ENCODE results near the gene FLT1.
A peak's percentile ranks its signal among the peaks of the same experiment; 100 is the strongest.

Gene FLT1, protein sequence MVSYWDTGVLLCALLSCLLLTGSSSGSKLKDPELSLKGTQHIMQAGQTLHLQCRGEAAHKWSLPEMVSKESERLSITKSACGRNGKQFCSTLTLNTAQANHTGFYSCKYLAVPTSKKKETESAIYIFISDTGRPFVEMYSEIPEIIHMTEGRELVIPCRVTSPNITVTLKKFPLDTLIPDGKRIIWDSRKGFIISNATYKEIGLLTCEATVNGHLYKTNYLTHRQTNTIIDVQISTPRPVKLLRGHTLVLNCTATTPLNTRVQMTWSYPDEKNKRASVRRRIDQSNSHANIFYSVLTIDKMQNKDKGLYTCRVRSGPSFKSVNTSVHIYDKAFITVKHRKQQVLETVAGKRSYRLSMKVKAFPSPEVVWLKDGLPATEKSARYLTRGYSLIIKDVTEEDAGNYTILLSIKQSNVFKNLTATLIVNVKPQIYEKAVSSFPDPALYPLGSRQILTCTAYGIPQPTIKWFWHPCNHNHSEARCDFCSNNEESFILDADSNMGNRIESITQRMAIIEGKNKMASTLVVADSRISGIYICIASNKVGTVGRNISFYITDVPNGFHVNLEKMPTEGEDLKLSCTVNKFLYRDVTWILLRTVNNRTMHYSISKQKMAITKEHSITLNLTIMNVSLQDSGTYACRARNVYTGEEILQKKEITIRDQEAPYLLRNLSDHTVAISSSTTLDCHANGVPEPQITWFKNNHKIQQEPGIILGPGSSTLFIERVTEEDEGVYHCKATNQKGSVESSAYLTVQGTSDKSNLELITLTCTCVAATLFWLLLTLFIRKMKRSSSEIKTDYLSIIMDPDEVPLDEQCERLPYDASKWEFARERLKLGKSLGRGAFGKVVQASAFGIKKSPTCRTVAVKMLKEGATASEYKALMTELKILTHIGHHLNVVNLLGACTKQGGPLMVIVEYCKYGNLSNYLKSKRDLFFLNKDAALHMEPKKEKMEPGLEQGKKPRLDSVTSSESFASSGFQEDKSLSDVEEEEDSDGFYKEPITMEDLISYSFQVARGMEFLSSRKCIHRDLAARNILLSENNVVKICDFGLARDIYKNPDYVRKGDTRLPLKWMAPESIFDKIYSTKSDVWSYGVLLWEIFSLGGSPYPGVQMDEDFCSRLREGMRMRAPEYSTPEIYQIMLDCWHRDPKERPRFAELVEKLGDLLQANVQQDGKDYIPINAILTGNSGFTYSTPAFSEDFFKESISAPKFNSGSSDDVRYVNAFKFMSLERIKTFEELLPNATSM (N-terminal part only)

DNA sequence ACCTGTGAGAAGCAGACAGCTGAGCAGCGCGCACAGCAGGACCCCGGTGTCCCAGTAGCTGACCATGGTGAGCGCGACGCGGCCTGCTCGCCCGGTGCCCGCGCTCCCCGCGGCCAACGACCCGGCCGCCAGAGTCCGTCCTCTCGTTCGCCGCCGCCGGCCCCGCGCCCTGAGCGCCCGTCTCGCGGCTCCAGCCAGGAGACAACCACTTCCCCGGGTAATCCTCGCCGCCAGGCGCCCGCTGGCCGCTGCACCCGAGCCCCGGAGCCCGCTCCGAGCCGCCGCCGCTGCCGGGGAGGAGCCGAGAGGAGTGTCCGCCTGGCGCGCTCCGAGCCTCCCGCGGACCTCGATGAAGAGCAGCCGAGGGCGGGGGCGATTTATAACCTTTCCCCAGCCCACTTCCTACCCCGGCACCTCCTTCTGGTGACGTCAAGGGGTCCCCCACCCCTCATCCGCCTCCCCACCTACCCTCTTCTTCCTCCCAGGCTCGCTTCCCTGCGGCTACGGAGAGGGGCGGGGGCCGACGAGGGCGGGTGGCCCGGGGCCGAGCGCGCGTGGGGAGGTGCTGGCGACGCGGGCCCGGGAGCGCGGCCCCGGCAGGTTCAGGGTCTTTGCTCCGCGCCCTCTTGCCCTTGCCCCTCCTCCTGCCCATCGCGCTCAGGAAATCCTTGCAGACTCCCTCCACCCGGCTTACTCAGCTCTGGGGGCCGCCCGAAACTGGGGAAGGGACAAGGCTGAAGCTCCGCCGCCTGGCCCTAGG, at the start of gene FLT1:
FLT1 (minus strand) TSS at position 351 of the 760 bp plus-strand sequence; CDS start at position 66, 285 bp downstream.
- peak in 1 of 3 experiments; percentile 60 for DNase-seq (ENCODE audit: low read depth in 3 of 3)

DNA sequence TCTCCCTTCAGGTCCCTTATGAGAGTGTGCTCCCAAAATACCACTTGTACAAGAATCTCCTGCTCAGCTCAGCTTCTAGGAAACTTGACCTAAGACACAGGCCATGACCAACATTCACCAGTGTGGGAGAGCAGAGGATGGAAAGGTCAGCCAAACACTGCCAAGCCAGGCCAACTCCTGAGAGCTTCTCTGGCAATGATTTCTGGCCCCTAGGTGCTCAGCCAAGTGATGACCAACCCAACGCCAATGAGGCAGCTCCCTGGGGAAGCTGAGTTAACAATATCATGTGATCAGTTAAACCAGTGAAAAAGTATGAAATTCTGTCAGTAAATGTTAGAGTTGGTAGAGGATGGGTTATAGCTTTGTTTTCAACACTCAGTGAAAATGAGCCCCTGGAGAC, 49.1 kb upstream of the FLT1 start:
- no peak for DNase-seq (ENCODE audit: low read depth in 3 of 3)

DNA sequence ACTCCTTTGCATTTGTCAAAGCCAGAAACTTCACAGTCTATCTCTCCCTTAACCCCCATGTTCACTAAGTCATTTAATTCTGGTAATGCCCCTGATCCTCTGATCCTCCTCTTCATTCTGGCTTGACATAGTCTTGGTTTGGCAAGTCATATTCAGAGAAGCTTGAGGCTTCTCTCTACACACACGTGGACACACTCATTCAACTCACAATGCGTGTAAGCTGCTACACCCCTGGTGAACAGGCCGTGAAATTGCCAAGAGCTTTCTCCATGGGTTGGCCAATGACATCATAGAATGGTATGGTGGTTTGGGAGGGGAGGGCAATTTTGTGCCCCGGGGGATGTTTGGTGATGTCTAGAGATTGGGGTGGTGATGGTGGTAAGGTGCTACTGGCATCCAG, 47.9 kb upstream of the FLT1 start:
- DNase-seq (ENCODE audit: low read depth in 3 of 3): no peak

DNA sequence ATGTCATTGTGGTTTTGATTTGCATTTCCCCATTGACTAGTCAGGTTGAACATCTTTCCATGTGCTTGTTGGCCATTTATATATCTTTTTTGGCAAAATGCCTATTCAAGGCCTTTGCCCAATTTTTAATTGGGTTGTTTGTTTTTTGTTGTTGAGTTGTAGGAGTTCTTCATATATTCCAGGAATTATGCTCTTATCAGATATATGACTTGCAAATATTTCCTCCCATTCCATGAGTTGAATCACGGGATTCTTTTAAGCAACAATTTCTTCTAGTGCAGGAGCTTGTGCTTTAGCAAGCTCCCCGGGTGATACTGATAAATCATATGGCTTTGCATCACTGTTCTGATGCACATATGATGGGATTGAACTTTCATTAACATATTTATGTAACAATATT, 47.0 kb upstream of the FLT1 start:
- no peak for DNase-seq (ENCODE audit: low read depth in 3 of 3)

DNA sequence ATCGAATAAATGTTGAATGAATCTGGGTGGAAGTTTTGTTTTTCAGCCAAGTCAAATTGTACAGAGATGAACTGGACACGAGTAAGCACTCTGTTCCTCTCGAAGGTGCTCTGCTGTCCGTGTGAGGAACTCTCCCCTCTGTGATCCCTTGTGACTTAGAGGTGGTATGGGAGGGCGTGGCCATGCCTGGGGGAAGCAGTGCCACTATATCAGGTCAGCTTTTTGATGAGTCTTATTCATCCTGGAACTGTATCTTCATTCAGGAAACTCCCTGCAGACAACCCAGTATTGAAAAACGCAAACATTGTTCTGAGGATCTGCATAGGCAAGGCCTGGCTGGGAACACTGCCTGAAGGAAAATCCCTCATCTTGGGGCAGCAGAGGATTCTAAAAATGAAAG, 45.7 kb upstream of the FLT1 start:
- DNase-seq (ENCODE audit: low read depth in 3 of 3): no peak

DNA sequence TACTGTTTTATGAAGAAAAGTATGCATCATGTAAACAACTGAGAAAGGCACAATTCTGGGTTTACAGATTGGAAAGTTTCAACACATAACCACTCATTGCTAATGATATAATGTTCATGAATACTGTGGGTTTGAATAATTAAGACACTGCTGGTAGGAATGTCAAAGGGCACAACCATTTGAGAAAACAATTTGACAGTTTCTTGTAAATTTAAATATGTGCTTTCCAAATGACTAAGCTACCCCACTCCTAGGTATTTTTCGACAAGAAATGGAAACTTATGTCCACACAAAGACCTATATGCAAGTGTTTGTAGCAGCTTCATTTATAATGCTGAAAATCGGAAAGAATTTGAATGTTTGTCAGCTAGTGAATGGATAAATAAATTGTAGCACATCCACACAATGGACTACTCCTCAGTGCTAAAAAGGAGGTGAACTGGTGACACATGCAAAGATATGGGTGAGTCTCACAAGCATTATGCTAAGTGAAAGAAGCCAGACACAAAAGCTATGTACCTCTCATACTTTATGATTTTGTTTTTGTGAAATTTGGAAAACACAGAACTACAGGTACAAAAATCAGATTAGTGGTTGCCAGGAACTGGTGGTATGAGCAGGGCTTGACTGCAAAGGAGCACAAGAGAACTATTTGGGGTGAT, 44.8 kb upstream of the FLT1 start:
- no peak for DNase-seq (ENCODE audit: low read depth in 3 of 3)

DNA sequence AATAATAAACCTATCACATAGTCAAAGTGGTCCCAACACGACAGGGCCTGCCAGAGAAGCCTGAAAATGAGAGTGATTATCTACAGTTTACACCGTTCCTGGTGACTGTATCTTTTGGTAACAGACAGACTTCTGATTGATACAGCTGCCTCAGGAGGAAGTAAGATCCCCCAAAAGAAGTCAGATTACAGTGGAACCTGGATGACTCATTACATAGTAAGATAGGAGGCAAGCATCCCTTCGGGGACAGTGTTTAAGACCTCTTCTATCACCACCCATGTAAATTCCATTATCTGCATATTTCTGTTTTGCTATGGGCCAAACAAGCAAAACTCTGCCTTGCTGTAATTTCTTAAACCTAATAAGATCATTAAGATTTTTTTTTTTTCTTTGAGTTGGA, 44.0 kb upstream of the FLT1 start:
- no peak for DNase-seq (ENCODE audit: low read depth in 3 of 3)

DNA sequence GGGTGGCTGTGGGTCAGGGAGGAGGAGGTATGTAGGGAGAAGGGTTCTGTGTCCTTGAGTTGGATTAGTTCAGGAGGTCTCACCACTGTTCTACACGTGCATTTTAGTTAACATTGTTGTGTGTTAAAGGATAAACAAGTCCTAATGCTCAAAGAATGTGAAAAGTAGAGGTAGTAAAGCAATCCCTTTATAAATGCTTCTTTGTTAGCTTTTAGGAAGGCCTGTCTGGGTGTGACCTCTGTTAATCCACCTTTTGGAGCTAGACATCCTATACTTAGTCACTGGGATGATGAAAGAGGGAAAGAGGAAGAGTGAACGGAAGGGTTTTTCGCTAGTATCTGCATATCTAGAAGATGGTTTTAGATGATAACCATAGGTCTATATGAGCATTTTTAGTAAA, 42.2 kb upstream of the FLT1 start:
- DNase-seq (ENCODE audit: low read depth in 3 of 3): no peak

DNA sequence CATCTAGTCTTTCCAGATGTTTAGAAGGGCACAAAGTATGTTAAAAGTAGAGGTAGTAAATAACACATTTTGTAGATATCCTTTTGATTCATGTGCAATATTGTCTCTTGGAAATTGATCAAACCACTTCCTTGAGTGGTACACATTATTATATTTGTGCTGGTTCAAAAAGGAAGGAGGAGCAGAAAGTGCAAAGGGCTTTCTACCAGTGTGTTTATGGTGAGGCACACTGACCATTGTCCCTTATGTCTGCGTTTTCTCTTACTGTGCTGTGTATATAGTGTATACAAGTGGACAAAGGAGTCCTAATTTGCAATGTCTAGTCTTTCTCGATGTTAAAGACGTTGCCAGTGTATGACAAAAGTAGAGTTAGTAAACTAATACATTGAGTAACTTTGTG, 41.4 kb upstream of the FLT1 start:
- no peak for DNase-seq (ENCODE audit: low read depth in 3 of 3)

DNA sequence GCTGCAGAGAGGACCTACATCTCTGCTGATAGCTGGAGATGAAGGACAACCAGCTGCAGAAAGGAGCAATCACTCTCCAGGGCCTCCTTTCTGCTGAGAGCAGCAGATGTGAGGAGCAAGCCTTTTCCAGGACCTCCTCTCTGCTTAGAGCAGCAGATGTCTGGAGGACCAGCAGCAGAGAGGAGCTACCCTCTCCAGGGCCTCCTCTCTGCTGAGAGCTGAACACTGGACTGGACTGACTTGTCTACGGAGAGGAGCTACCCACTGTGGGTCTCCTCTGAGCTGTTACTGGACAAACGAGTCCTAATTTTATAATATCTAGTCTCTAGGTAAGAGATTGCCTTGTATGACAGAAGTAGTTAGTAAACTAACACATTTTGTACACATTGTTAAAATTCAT, 40.8 kb upstream of the FLT1 start:
- no peak for DNase-seq (ENCODE audit: low read depth in 3 of 3)

DNA sequence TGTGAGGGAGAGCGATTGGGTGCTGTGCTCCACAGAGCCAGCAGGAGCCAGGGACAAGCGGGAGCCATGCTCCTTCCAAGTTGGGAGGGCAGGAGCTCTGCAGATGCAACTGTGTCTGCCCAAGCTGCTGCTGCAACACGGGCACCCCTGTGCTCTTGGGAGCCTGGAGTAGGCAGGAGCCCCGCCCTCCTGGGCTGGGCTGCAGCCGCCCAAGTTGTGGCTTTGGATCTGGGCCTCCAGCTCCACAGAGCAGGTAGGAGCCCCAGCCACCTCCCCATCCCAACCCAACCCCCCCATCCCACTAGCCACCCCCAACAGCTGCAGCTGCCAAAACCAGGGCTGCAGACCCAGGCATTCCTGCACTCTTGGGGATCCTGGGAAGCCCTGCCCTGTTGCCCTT, 39.9 kb upstream of the FLT1 start:
- DNase-seq (ENCODE audit: low read depth in 3 of 3): no peak

DNA sequence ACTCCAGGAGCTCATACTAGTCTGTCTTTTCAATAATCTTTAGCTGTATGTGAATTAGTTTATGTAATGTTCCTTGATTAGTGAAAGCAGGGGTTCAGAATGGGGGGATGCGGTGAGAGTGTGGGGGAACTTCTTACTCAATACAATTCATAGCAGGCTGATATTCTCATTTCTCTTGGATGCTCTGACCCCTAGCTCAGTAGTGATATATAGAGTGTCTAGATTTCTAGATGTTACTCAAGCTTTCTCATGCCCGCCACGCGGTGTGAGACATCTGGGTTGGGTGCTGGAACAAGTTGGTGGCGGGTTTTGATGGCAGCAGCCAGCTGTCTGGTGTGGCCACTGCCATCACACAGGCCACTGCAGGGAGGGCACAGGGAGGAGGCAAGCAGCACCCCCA, 39.3 kb upstream of the FLT1 start:
- DNase-seq (ENCODE audit: low read depth in 3 of 3): no peak

DNA sequence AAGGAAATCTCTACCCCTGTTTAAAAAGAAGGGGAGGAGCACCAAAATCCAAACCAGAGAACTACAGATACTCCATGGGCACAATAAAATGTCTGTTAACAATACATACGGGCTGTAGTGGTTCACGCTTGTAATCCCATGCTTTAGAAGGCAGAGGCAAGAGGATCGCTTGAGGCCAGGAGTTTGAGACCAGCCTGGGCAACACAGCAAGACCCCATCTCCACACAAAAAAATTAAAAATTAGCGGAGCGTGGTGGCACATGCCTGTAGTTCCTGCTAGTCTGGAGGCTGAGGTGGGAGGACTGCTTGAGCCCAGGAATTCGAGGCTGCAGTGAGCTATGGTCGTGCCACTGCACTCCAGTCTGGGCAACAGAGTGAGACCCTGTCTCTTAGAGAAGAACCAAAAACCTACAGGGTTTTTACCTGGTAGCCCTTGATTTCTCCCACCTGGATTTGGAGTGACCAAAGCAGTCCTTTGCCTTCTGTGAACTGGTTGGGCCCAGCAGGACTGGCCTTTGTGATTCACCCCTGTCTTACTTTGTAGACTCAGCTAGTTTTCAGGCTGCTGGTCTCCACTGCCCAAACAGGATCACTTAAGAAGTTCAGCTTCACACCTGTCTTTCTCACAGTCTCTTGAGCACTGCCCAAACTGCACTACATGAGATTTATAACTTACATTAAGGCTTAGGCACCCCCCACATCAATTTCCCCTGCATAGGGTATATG, 38.7 kb upstream of the FLT1 start:
- DNase-seq (ENCODE audit: low read depth in 3 of 3): no peak

DNA sequence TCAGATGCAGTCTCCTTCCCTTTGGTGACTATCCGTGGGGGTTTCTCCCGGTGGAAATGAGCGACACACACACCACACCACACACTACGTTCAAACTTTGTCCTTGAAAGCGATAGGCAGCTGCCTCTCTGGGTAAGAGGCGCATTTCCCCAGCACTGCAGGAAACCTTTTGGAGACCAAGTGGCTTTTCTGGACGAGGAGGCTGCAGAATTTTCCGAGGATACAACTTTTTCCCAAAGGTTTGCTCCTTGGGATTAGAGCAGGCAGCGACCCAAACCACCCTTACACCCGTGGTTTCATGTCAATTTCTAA, 38.2 kb upstream of the FLT1 start:
- DNase-seq (ENCODE audit: low read depth in 3 of 3): no peak

DNA sequence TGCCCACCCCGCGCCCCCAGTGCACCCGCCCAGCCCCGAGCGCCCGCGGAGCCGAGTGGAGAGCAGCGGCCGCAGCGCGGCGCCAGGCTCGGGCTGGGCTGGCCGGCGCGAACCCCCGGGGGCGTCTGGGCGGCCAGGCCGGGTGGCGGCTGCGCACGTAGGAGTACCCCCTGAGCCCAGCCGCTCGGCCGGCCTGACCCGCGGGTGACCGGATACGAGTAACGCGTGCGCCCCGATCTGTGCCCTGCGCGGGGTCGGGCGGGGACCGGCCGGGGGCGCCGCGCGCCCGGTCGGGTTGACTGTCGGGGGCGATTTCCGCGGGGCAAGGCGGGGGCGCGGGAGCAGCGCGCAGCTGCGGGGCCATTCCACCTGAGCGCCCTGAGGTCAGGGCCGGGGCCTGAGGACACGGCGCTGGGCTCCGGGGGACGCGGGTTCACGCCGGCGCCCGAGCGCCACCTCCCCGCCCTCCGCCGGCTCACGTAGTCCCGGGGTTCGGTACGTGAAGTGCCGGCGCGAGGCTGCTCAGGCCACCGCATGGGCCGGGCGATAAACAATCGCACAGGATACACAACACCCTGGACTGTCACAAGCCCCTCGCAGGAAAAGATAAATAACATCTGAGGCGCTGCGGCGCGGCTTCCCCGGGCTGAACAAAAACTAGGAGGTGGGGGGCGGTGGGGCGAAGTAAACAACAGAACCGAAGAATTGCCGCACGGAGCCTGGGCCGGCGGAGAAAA, 37.6 kb upstream of the FLT1 start:
- DNase-seq (ENCODE audit: low read depth in 3 of 3): no peak

DNA sequence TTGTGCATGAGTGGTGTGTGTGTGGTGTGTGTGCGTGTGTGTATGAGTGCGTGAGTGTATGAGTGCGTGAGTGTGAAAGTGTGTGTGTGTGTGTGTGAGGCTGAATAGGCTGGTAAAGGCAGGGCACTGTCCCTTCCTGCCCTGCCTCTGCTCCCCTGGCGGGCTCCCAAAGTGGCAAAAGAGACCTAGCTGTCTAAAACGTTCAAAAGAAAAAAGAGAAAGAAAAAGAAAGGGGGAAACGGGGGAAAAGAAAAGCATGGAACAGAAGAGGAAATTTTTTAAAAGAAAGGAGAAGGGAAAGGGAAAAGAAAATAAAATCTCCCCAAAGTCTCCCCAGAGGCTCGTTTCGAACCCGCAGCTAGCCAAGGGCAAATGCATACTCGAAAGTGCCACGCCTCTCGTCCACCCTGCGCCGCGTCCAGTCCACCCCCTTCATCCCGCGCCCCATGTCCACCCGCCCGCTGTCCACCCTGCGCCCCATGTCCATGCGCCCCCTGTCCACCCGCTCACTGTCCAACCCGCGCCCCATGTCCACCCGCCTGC, 37.0 kb upstream of the FLT1 start:
- DNase-seq (ENCODE audit: low read depth in 3 of 3): no peak

DNA sequence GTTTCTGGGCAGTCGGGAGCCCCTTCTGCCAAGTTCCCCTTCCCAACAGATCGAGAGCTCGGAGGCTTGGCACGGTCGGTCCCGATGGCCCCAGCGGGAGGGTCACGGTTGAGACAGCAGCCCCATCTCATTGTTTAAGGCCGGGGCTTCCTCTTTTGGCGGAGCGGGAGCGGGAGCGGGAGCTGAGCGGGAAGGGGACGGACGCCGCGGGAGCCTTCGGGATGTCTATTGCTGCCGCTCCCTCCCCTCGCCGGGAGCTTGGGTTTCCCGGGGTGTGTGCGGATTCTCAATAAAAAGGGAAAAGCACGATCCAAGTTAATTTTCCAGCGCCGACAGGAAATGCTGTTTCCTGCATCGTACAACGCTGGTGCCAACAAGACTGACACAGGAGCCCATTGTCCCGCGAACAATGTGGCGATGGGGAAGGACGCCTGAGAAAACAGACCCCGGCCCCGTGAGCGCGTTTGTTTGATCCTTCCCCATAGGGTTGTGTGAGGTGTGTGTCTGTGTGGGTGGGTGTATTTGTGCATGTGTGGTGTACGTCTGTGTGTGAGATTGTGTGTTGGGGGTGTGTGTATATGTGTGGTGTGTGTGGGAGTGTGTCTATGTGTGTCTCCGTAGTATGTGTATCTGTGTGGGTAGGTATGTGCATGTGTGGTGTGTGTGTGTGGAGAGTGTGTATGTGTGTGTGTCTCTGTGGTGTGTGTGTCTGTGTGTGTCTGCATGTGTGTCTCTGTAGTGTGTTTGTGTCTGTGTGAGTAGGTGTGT, 36.3 kb upstream of the FLT1 start:
- DNase-seq (ENCODE audit: low read depth in 3 of 3): no peak

DNA sequence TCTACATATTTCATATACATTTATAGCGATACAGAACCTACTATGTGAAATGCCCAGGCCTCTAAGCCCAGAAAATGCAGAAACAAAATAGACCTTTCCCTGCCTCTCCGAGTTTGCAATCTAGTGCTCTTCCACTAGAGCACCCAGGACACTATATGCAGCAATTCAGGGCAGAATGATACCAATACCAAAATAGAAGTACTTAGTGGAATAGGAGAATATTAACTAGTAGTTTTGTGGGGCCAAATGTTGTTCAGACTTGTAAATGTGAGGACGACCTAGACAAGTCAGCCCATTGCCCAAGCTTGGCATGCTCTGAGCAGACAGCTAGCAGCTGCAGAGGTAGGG, 35.8 kb upstream of the FLT1 start:
- DNase-seq (ENCODE audit: low read depth in 3 of 3): no peak

DNA sequence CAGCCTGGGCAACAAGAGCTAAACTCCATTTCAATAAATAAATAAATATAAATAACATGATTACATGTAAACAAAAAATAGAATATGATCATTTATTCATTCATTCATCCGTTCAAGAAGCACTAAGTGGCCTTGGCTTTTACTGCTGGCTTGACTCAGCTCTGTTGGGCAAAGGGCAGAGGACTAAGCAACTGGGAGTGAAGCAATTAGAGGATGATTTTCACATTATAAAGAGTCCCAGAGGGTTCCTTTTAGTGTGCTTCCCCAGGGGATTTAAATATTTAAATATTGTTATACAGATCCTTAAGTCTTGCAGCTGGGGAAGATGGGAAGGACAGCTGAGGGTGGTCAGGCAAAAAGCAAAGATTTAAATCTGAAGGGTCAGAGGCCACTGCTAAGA, 34.9 kb upstream of the FLT1 start:
- DNase-seq (ENCODE audit: low read depth in 3 of 3): no peak
